Measurements from ENCODE around the gene TBATA.

TBATA gene

GRCh38 chr10:70761727-70762350 is 23.3 kb downstream of the TBATA start:
- DNase-seq (ENCODE audit: low read depth), result no peak

GRCh38 chr10:70761031-70761601 is 24.1 kb downstream of the TBATA start:
- DNase-seq (ENCODE audit: low read depth), result no peak

- no peak for DNase-seq (ENCODE audit: low read depth)
These were observed 24.8 kb downstream of the TBATA start for GRCh38 chr10:70760271-70760787.

- DNase-seq (ENCODE audit: low read depth), result no peak
These were observed 25.4 kb downstream of the TBATA start for GRCh38 chr10:70759781-70760180.

GRCh38 chr10:70758757-70759514 is 26.2 kb downstream of the TBATA start:
- DNase-seq (ENCODE audit: low read depth), result peak; percentile 51

- no peak for DNase-seq (ENCODE audit: low read depth)
These were observed 27.3 kb downstream of the TBATA start for GRCh38 chr10:70757856-70758255.

- no peak for DNase-seq (ENCODE audit: low read depth)
These were observed 28.3 kb downstream of the TBATA start for GRCh38 chr10:70756700-70757360.

- DNase-seq (ENCODE audit: low read depth), result no peak
These were observed 31.1 kb downstream of the TBATA start for GRCh38 chr10:70753841-70754621.

GRCh38 chr10:70753026-70753663 is 32.0 kb downstream of the TBATA start:
- no peak for DNase-seq (ENCODE audit: low read depth)

GRCh38 chr10:70752571-70752970 is 32.6 kb downstream of the TBATA start:
- DNase-seq (ENCODE audit: low read depth), result no peak

- no peak for DNase-seq (ENCODE audit: low read depth)
These were observed 33.2 kb downstream of the TBATA start for GRCh38 chr10:70751991-70752390.

- no peak for DNase-seq (ENCODE audit: low read depth)
These were observed 33.8 kb downstream of the TBATA start for GRCh38 chr10:70751356-70751755.

- DNase-seq (ENCODE audit: low read depth), result no peak
These were observed 34.9 kb downstream of the TBATA start for GRCh38 chr10:70750156-70750703.

GRCh38 chr10:70749756-70750155 is 35.4 kb downstream of the TBATA start:
- no peak for DNase-seq (ENCODE audit: low read depth)

GRCh38 chr10:70748801-70749573 is 36.2 kb downstream of the TBATA start:
- no peak for DNase-seq (ENCODE audit: low read depth)

GRCh38 chr10:70748305-70748704 is 36.9 kb downstream of the TBATA start:
- no peak for DNase-seq (ENCODE audit: low read depth)

GRCh38 chr10:70747192-70747965 is 37.8 kb downstream of the TBATA start:
- no peak for DNase-seq (ENCODE audit: low read depth)

GRCh38 chr10:70745555-70745954 is 39.6 kb downstream of the TBATA start:
- no peak for DNase-seq (ENCODE audit: low read depth)

- no peak for DNase-seq (ENCODE audit: low read depth)
These were observed 40.5 kb downstream of the TBATA start for GRCh38 chr10:70744617-70745143.
